Measurements from ENCODE around the gene NAV3.

GRCh38 chr12:77814386-77814785 lies 16.3 kb upstream of the NAV3 start:
- TF ChIP-seq CTCF (IDR thresholded peaks at IDR 0.05) (no peak), POLR2A (IDR thresholded peaks at IDR 0.05) (no peak), POLR2AphosphoS5 (IDR thresholded peaks at IDR 0.05) (no peak), EP300 (IDR thresholded peaks at IDR 0.05) (no peak)

Measured in sigmoid colon (tissue), 4 donors.